ENCODE measurements around the gene CERK. TPM values are rescaled to one million over a fixed set of nuclear protein-coding genes. Genes with fewer than 3 reads are reported as not detected.
"Not testable (repeated sequence)": the region's sequence is repeated elsewhere in the genome, so short reads cannot be mapped to it uniquely, and the experiment has no call there.

The CERK gene
- polyA plus RNA-seq (2013, experiment 1 of 2) = 26.7 TPM
- polyA plus RNA-seq (2013, experiment 2 of 2) = 26.7 TPM

- Histone ChIP-seq H3K27ac (ENCODE audit: low read depth, low read length) (peak within 1 kb of the TSS; percentile 53), H3K79me2 (ENCODE audit: control insufficient read depth, insufficient read depth, low read length) (peaks cover 21% of the 10 kb centered on the region), H3K27me3 (ENCODE audit: insufficient read depth, low read length, poor library complexity) (no peaks in the 10 kb centered on the region), H2BK15ac (replicated peaks; ENCODE audit: low read depth) (no peak within 1 kb of the TSS), H3K18ac (ENCODE audit: low read length) (peak within 1 kb of the TSS; percentile 95), H4K8ac (ENCODE audit: low read depth, low read length) (peak within 1 kb of the TSS; percentile 66), H3K23ac (ENCODE audit: low read length) (no peak within 1 kb of the TSS), H3K4me2 (ENCODE audit: low read length) (peak within 1 kb of the TSS; percentile 69), H2AK5ac (ENCODE audit: low read length) (no peak within 1 kb of the TSS), H3K4ac (ENCODE audit: low read depth, low read length) (peak within 1 kb of the TSS; percentile 71), H3K9ac (ENCODE audit: low read length) (peak within 1 kb of the TSS; percentile 89), H3K79me1 (ENCODE audit: low read length) (peaks cover 16% of the 10 kb centered on the region), H2BK5ac (ENCODE audit: low read length) (no peak within 1 kb of the TSS), H3K4me3 (ENCODE audit: low read length) (peak within 1 kb of the TSS; percentile 83), H3K36me3 (ENCODE audit: control insufficient read depth, insufficient read depth, low read length) (no peaks in the 10 kb centered on the region), H3K4me1 (ENCODE audit: control insufficient read depth, low read depth, low read length) (peaks cover 8% of the 10 kb centered on the region), H2BK120ac (ENCODE audit: low read depth, low read length) (peak within 1 kb of the TSS; percentile 15), H4K5ac (ENCODE audit: low read length) (no peak within 1 kb of the TSS), H3K56ac (ENCODE audit: low read length) (peak within 1 kb of the TSS; percentile 96)
- WGBS (ENCODE audit: extremely low coverage, insufficient coverage, low lambda C conversion rate) = no CpG with 5 or more reads among the region's 99 CpGs
- peak; percentile 69 for DNase-seq
Measured at GRCh38 chr22:46737976-46738646, at the start of gene CERK. Gene CERK (minus strand): TSS chr22:46738252. CDS start chr22:46738148, 104 bp downstream.

GRCh38 chr22:46783721-46784120 is 45.7 kb upstream of the CERK start:
- H2BK120ac ChIP-seq (ENCODE audit: low read depth, low read length) = no peak overlapping the region
- H2BK15ac ChIP-seq (replicated peaks; ENCODE audit: low read depth) = no peak overlapping the region
- no peaks in the 10 kb centered on the region for H3K36me3 ChIP-seq (ENCODE audit: control insufficient read depth, insufficient read depth, low read length)
- H3K9ac ChIP-seq (ENCODE audit: low read length) = no peak overlapping the region
- H3K79me2 ChIP-seq (ENCODE audit: control insufficient read depth, insufficient read depth, low read length) = peaks cover 5% of the 10 kb centered on the region
- H3K27ac ChIP-seq (ENCODE audit: low read depth, low read length) = no peak overlapping the region
- no peak overlapping the region for H3K4me3 ChIP-seq (ENCODE audit: low read length)
- no peak overlapping the region for H3K56ac ChIP-seq (ENCODE audit: low read length)
- no peak overlapping the region for H2BK5ac ChIP-seq (ENCODE audit: low read length)
- peaks cover 17% of the 10 kb centered on the region for H3K79me1 ChIP-seq (ENCODE audit: low read length)
- H4K8ac ChIP-seq (ENCODE audit: low read depth, low read length) = no peak overlapping the region
- no peaks in the 10 kb centered on the region for H3K4me1 ChIP-seq (ENCODE audit: control insufficient read depth, low read depth, low read length)
- no peak overlapping the region for H4K5ac ChIP-seq (ENCODE audit: low read length)
- H2AK5ac ChIP-seq (ENCODE audit: low read length) = no peak overlapping the region
- no peak overlapping the region for H3K4ac ChIP-seq (ENCODE audit: low read depth, low read length)
- H3K4me2 ChIP-seq (ENCODE audit: low read length) = no peak overlapping the region
- H3K27me3 ChIP-seq (ENCODE audit: insufficient read depth, low read length, poor library complexity) = no peaks in the 10 kb centered on the region
- DNase-seq = no peak
- no peak overlapping the region for H3K18ac ChIP-seq (ENCODE audit: low read length)
- no CpG with 5 or more reads among the region's 3 CpGs for WGBS (ENCODE audit: extremely low coverage, insufficient coverage, low lambda C conversion rate)
- H3K23ac ChIP-seq (ENCODE audit: low read length) = no peak overlapping the region

DNA sequence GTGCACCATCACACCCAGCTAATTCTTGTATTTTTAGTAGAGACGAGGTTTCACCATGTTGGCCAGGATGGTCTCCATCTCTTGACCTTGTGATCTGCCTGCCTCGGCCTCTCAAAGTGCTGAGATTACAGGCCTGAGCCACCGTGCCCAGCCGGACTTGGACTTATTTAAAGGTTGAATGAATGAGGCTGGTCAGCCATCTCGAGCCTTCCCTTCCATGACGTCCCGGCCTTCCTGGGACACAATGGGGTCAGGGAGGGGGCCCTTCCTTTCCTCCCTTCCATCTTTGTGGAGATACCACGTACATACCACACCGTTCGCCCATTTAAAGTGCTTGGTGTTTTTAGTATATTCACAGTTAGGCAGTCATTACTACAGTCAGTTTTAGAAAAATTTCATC is 44.1 kb upstream of the CERK start:
- not testable (repeated sequence) for H4K8ac ChIP-seq (ENCODE audit: low read depth, low read length); H3K4ac ChIP-seq (ENCODE audit: low read depth, low read length); H3K18ac ChIP-seq (ENCODE audit: low read length); H3K4me1 ChIP-seq (ENCODE audit: control insufficient read depth, low read depth, low read length); H3K36me3 ChIP-seq (ENCODE audit: control insufficient read depth, insufficient read depth, low read length); H2AK5ac ChIP-seq (ENCODE audit: low read length); H3K79me2 ChIP-seq (ENCODE audit: control insufficient read depth, insufficient read depth, low read length); H3K27me3 ChIP-seq (ENCODE audit: insufficient read depth, low read length, poor library complexity); H3K9ac ChIP-seq (ENCODE audit: low read length); H3K56ac ChIP-seq (ENCODE audit: low read length); H3K27ac ChIP-seq (ENCODE audit: low read depth, low read length); H3K4me3 ChIP-seq (ENCODE audit: low read length); H3K4me2 ChIP-seq (ENCODE audit: low read length); H4K5ac ChIP-seq (ENCODE audit: low read length); H2BK120ac ChIP-seq (ENCODE audit: low read depth, low read length); H2BK15ac ChIP-seq (replicated peaks; ENCODE audit: low read depth); H3K23ac ChIP-seq (ENCODE audit: low read length); DNase-seq; H2BK5ac ChIP-seq (ENCODE audit: low read length)
- H3K79me1 ChIP-seq (ENCODE audit: low read length) = peaks cover 24% of the 10 kb centered on the region
- no CpG with 5 or more reads among the region's 10 CpGs for WGBS (ENCODE audit: extremely low coverage, insufficient coverage, low lambda C conversion rate)

DNA sequence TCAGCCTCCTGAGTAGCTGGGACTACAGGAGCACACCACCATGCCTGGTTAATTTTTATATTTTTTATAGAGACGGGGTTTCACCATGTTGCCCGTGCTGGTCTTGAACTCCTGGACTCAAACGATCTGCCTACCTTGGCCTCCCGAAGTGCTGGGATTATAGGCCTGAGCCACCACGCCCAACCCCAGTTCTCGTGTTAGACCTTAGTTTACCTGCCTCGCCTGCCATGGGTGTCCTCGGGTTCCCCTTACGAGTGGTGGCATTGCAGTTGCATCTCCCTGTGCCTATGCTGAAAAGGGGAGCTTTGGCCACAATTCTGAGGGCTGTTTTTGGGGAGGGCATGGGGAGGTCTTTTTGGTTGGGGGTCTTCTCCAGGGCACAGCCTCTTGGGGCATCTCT is 43.2 kb upstream of the CERK start:
- Histone ChIP-seq H3K27ac (ENCODE audit: low read depth, low read length) (no peak overlapping the region), H3K27me3 (ENCODE audit: insufficient read depth, low read length, poor library complexity) (no peaks in the 10 kb centered on the region), H3K79me2 (ENCODE audit: control insufficient read depth, insufficient read depth, low read length) (peaks cover 15% of the 10 kb centered on the region), H4K5ac (ENCODE audit: low read length) (no peak overlapping the region), H2BK15ac (replicated peaks; ENCODE audit: low read depth) (no peak overlapping the region), H3K9ac (ENCODE audit: low read length) (no peak overlapping the region), H2AK5ac (ENCODE audit: low read length) (no peak overlapping the region), H3K4ac (ENCODE audit: low read depth, low read length) (no peak overlapping the region), H3K23ac (ENCODE audit: low read length) (no peak overlapping the region), H3K79me1 (ENCODE audit: low read length) (peaks cover 28% of the 10 kb centered on the region), H3K4me2 (ENCODE audit: low read length) (no peak overlapping the region), H3K18ac (ENCODE audit: low read length) (no peak overlapping the region), H2BK120ac (ENCODE audit: low read depth, low read length) (no peak overlapping the region), H3K4me3 (ENCODE audit: low read length) (no peak overlapping the region), H3K56ac (ENCODE audit: low read length) (no peak overlapping the region), H2BK5ac (ENCODE audit: low read length) (no peak overlapping the region), H3K36me3 (ENCODE audit: control insufficient read depth, insufficient read depth, low read length) (no peaks in the 10 kb centered on the region), H4K8ac (ENCODE audit: low read depth, low read length) (no peak overlapping the region), H3K4me1 (ENCODE audit: control insufficient read depth, low read depth, low read length) (no peaks in the 10 kb centered on the region)
- no peak for DNase-seq
- WGBS (ENCODE audit: extremely low coverage, insufficient coverage, low lambda C conversion rate) = no CpG with 5 or more reads among the region's 9 CpGs

GRCh38 chr22:46780453-46780852 is 42.4 kb upstream of the CERK start:
- no peak overlapping the region for H4K8ac ChIP-seq (ENCODE audit: low read depth, low read length)
- no CpG with 5 or more reads among the region's 9 CpGs for WGBS (ENCODE audit: extremely low coverage, insufficient coverage, low lambda C conversion rate)
- no peak overlapping the region for H3K18ac ChIP-seq (ENCODE audit: low read length)
- DNase-seq = no peak
- H3K4me2 ChIP-seq (ENCODE audit: low read length) = no peak overlapping the region
- H3K79me1 ChIP-seq (ENCODE audit: low read length) = peaks cover 32% of the 10 kb centered on the region
- H3K56ac ChIP-seq (ENCODE audit: low read length) = no peak overlapping the region
- no peak overlapping the region for H3K4ac ChIP-seq (ENCODE audit: low read depth, low read length)
- no peak overlapping the region for H3K4me3 ChIP-seq (ENCODE audit: low read length)
- H3K36me3 ChIP-seq (ENCODE audit: control insufficient read depth, insufficient read depth, low read length) = no peaks in the 10 kb centered on the region
- H3K27me3 ChIP-seq (ENCODE audit: insufficient read depth, low read length, poor library complexity) = no peaks in the 10 kb centered on the region
- no peak overlapping the region for H2BK120ac ChIP-seq (ENCODE audit: low read depth, low read length)
- H3K27ac ChIP-seq (ENCODE audit: low read depth, low read length) = no peak overlapping the region
- no peak overlapping the region for H2BK5ac ChIP-seq (ENCODE audit: low read length)
- no peaks in the 10 kb centered on the region for H3K4me1 ChIP-seq (ENCODE audit: control insufficient read depth, low read depth, low read length)
- H3K79me2 ChIP-seq (ENCODE audit: control insufficient read depth, insufficient read depth, low read length) = peaks cover 23% of the 10 kb centered on the region
- no peak overlapping the region for H3K9ac ChIP-seq (ENCODE audit: low read length)
- H4K5ac ChIP-seq (ENCODE audit: low read length) = no peak overlapping the region
- no peak overlapping the region for H3K23ac ChIP-seq (ENCODE audit: low read length)
- H2BK15ac ChIP-seq (replicated peaks; ENCODE audit: low read depth) = no peak overlapping the region
- no peak overlapping the region for H2AK5ac ChIP-seq (ENCODE audit: low read length)

- no peak for DNase-seq
- H3K56ac ChIP-seq (ENCODE audit: low read length) = no peak overlapping the region
- no peak overlapping the region for H3K4ac ChIP-seq (ENCODE audit: low read depth, low read length)
- H3K9ac ChIP-seq (ENCODE audit: low read length) = no peak overlapping the region
- H3K27ac ChIP-seq (ENCODE audit: low read depth, low read length) = no peak overlapping the region
- H3K79me2 ChIP-seq (ENCODE audit: control insufficient read depth, insufficient read depth, low read length) = peaks cover 29% of the 10 kb centered on the region
- no peak overlapping the region for H2BK5ac ChIP-seq (ENCODE audit: low read length)
- no peak overlapping the region for H4K5ac ChIP-seq (ENCODE audit: low read length)
- H3K4me3 ChIP-seq (ENCODE audit: low read length) = no peak overlapping the region
- H4K8ac ChIP-seq (ENCODE audit: low read depth, low read length) = no peak overlapping the region
- H3K18ac ChIP-seq (ENCODE audit: low read length) = no peak overlapping the region
- no peaks in the 10 kb centered on the region for H3K36me3 ChIP-seq (ENCODE audit: control insufficient read depth, insufficient read depth, low read length)
- H3K27me3 ChIP-seq (ENCODE audit: insufficient read depth, low read length, poor library complexity) = no peaks in the 10 kb centered on the region
- H3K4me1 ChIP-seq (ENCODE audit: control insufficient read depth, low read depth, low read length) = peaks cover 5% of the 10 kb centered on the region
- H3K4me2 ChIP-seq (ENCODE audit: low read length) = no peak overlapping the region
- WGBS (ENCODE audit: extremely low coverage, insufficient coverage, low lambda C conversion rate) = no CpG with 5 or more reads among the region's 9 CpGs
- H3K79me1 ChIP-seq (ENCODE audit: low read length) = peaks cover 35% of the 10 kb centered on the region
- no peak overlapping the region for H2AK5ac ChIP-seq (ENCODE audit: low read length)
- H3K23ac ChIP-seq (ENCODE audit: low read length) = no peak overlapping the region
- H2BK15ac ChIP-seq (replicated peaks; ENCODE audit: low read depth) = no peak overlapping the region
- H2BK120ac ChIP-seq (ENCODE audit: low read depth, low read length) = no peak overlapping the region
Measured at GRCh38 chr22:46779651-46780050, 41.6 kb upstream of the CERK start.
